ENCODE measurements around the gene ATP5F1A. TPM values are rescaled to one million over a fixed set of nuclear protein-coding genes. Genes with fewer than 3 reads are reported as not detected.

Gene ATP5F1A
- total and polyA plus RNA-seq, 2 of the 4 experiments (the other 2 are of a cell fraction) = 543 to 1,085 TPM

- Histone ChIP-seq H2AFZ (replicated peaks; ENCODE audit: low read length, poor library complexity) (no peak overlapping the region), H3K4me1 (ENCODE audit: control insufficient read depth, insufficient read depth, low read length) (peaks cover 5% of the 10 kb centered on the region), H4K91ac (ENCODE audit: insufficient read depth, low read depth, low read length) (no peak overlapping the region), H3K56ac (ENCODE audit: extremely low read depth, insufficient read depth, low read length) (no peak overlapping the region), H3K79me1 (ENCODE audit: low read depth in 1 of 2, low read length in 2 of 2) (peaks cover 22 to 45% of the 10 kb centered on the region in 2 experiments), H3K9ac (ENCODE audit: low read depth, low read length) (no peak overlapping the region), H2BK120ac (ENCODE audit: low read depth, low read length) (no peak overlapping the region), H2BK20ac (ENCODE audit: low read depth, low read length) (no peak overlapping the region), H3K4ac (ENCODE audit: low read depth, low read length) (no peak overlapping the region), H3K36me3 (ENCODE audit: control insufficient read depth, insufficient read depth, low read length) (no peaks in the 10 kb centered on the region), H2BK5ac (ENCODE audit: low read depth, low read length, poor library complexity, severe bottlenecking) (no peak overlapping the region), H3K4me3 (ENCODE audit: insufficient read depth, low read depth, low read length) (no peak overlapping the region), H3K27ac (ENCODE audit: insufficient read depth, low read length) (no peak overlapping the region), H3K9me1 (ENCODE audit: insufficient read depth, low read length) (peaks cover 3% of the 10 kb centered on the region), H4K8ac (ENCODE audit: low read depth in 2 of 2, low read length in 2 of 2) (no peak overlapping the region), H3K14ac (replicated peaks; ENCODE audit: low read depth, low read length) (no peak overlapping the region), H3K18ac (ENCODE audit: low read depth, low read length) (no peak overlapping the region), H3K4me2 (ENCODE audit: low read depth, low read length) (no peak overlapping the region), H3K9me3 (ENCODE audit: control insufficient read depth, insufficient read depth, low read length) (no peaks in the 10 kb centered on the region), H4K5ac (ENCODE audit: low read depth, low read length) (no peak overlapping the region), H4K20me1 (ENCODE audit: insufficient read depth, low read length) (peaks cover 10% of the 10 kb centered on the region; the same call in 1 of the 2 replicates), H2AK9ac (replicated peaks; ENCODE audit: low read depth, low read length, poor library complexity) (no peak overlapping the region), H3K27me3 (ENCODE audit: control insufficient read depth, insufficient read depth, low read length) (no peaks in the 10 kb centered on the region), H2BK15ac (ENCODE audit: low read depth, low read length) (no peak overlapping the region), H2AK5ac (ENCODE audit: low read depth, low read length) (no peak overlapping the region), H3K23ac (ENCODE audit: low read depth, low read length) (no peak overlapping the region)
- dilution Hi-C loops (cut with HindIII; ENCODE audit: low sequenced_read_pairs, unreplicated experiment) = no loop called here
- ATAC-seq (ENCODE audit: low read depth) (no peak), DNase-seq (no peak)
- WGBS, 2 experiments (ENCODE audit: extremely low coverage in 2 of 2, insufficient read length in 1 of 2) = no CpG with 5 or more reads among the region's 5 CpGs
- CTCF ChIA-PET = no interaction called here
- no peak for TF ChIP-seq RFX5 (IDR thresholded peaks at IDR 0.05; ENCODE audit: low read depth, low read length)
- no peak for TF ChIP-seq NFE2L2 (IDR thresholded peaks at IDR 0.05; ENCODE audit: low read depth, low read length)
- TF ChIP-seq CEBPB (IDR thresholded peaks at IDR 0.05; ENCODE audit: low read depth, low read length) = 0 out of 2 replicates have a peak, but pooled peaks have one; percentile 13
- TF ChIP-seq CTCF (conservative IDR thresholded peaks at IDR 0.05; ENCODE audit: low read depth, low read length) = no peak
- no peak for TF ChIP-seq POLR2A (IDR thresholded peaks at IDR 0.05; ENCODE audit: low read depth, low read length)
- no peak for TF ChIP-seq CHD1 (IDR thresholded peaks at IDR 0.05; ENCODE audit: low read depth, low read length)
- in situ Hi-C loops (cut with MboI; ENCODE audit: low sequenced_read_pairs) = no loop called here
- intact Hi-C loops (cut with micrococcal nuclease) = no loop called here
- POLR2A ChIA-PET (ENCODE audit: unreplicated experiment) = no interaction called here
- BruUV-seq (replicated peaks) = no TSS peak
These were observed 47.8 kb downstream of the ATP5F1A start for GRCh38 chr18:46050268-46050667.

Data from IMR-90 (cell line).